GM13977 (cell line): Measurements from ENCODE around the gene AUTS2.

Experiments
- DNase-seq: peaks from one replicate; pipeline ENCODE4 v3.0.0; 2012; ENCODE audit warnings: low spot score
- CTCF ChIP-seq: IDR thresholded peaks from 2 replicates; pipeline ENCODE4 v1.5.1; 2012; ENCODE audit warnings: mild to moderate bottlenecking, control low read depth; ENCODE audit not compliant: insufficient read depth; ENCODE audit errors: extremely low read depth, missing control alignments
- in situ Hi-C: fragments of 300-500 bp; cut with MboI; formaldehyde crosslinking; loops from one replicate; pipeline ENCODE4 v1.12.0; 2022; ENCODE audit warnings: low sequenced_read_pairs, low pct_unique_long_range_greater_than_20kb, mixed read lengths, inconsistent platforms; ENCODE audit not compliant: unreplicated experiment

AUTS2 gene

GRCh38 chr7:69922026-69922803 is 323.9 kb downstream of the AUTS2 start:
- in situ Hi-C loops = no loop called here
- DNase-seq = peak; percentile 57
- TF ChIP-seq CTCF = no peak

GRCh38 chr7:69927461-69927860 is 329.2 kb downstream of the AUTS2 start:
- no peak for TF ChIP-seq CTCF
- in situ Hi-C loops = no loop called here
- no peak for DNase-seq

GRCh38 chr7:69928621-69929020 is 330.3 kb downstream of the AUTS2 start:
- no peak for DNase-seq
- in situ Hi-C loops = no loop called here
- TF ChIP-seq CTCF = no peak

- in situ Hi-C loops = no loop called here
- TF ChIP-seq CTCF = no peak
- no peak for DNase-seq
These were observed 331.3 kb downstream of the AUTS2 start for GRCh38 chr7:69929622-69930021.

GRCh38 chr7:69932034-69932628 is 333.9 kb downstream of the AUTS2 start:
- in situ Hi-C loops = no loop called here
- TF ChIP-seq CTCF = peak; percentile 68
- no peak for DNase-seq

- TF ChIP-seq CTCF = no peak
- in situ Hi-C loops = no loop called here
- DNase-seq = no peak
These were observed 336.0 kb downstream of the AUTS2 start for GRCh38 chr7:69934144-69934903.
